K562 (cell line): Measurements from ENCODE around the gene ZNF581. TPM values are rescaled to one million over a fixed set of nuclear protein-coding genes. Genes with fewer than 3 reads are reported as not detected.

Experiments
- BCL6 ChIP-seq: fragments of 250-450 bp; sonication (Bioruptor Pico); IDR thresholded peaks from 2 replicates; pipeline ENCODE4 v1.4.0; 2020
- CEBPB ChIP-seq: fragments of 450-650 bp; IDR thresholded peaks from 2 replicates; pipeline ENCODE4 v1.6.1; 2016; ENCODE audit warnings: missing genetic modification characterization, missing compliant biosample characterization
- ELF1 ChIP-seq: fragments of 200-800 bp; sonication (Bioruptor generic); IDR thresholded peaks from 2 replicates; pipeline ENCODE4 v1.6.1; 2016; ENCODE audit warnings: missing genetic modification characterization, missing compliant biosample characterization
- ETV6 ChIP-seq, 3 experiments: fragments of 150-350 bp in 1 of 3; sonication (generic) in 1 of 3; formaldehyde crosslinking in 1 of 3; IDR thresholded peaks; 2 replicates each; pipeline versions ENCODE4 v1.6.1 to v1.8.0; 2014 to 2022; ENCODE audit warnings: borderline replicate concordance in 2 of 3, low read depth in 2 of 3, antibody characterized with exemption in 1 of 3, low read length in 1 of 3, mild to moderate bottlenecking in 1 of 3, missing genetic modification reagents in 1 of 3
- EZH2 ChIP-seq: IDR thresholded peaks from 2 replicates; pipeline ENCODE4 v1.6.1; 2012; ENCODE audit warnings: low read depth, mild to moderate bottlenecking, inconsistent platforms, low read length, borderline replicate concordance
- GABPA ChIP-seq: fragments of 200-800 bp; sonication (Bioruptor generic); conservative IDR thresholded peaks from 2 replicates; pipeline ENCODE4 v1.6.1; 2016; ENCODE audit warnings: low read depth, missing genetic modification characterization, missing compliant biosample characterization
- GTF2A2 ChIP-seq: IDR thresholded peaks from 2 replicates; pipeline ENCODE4 v1.6.1; 2016; ENCODE audit warnings: mild to moderate bottlenecking, missing genetic modification characterization, missing compliant biosample characterization
- HDAC1 ChIP-seq, 2 experiments: fragments of 450-650 bp; IDR thresholded peaks; 2 replicates each; pipeline ENCODE4 v1.6.1; 2016 to 2017; ENCODE audit warnings: inconsistent platforms in 1 of 2, mild to moderate bottlenecking in 1 of 2, moderate library complexity in 1 of 2
- HDAC2 ChIP-seq: fragments of 450-650 bp; IDR thresholded peaks from 2 replicates; pipeline ENCODE4 v1.6.1; 2016; ENCODE audit warnings: mild to moderate bottlenecking
- KLF10 ChIP-seq: fragments of 250-450 bp; sonication (Bioruptor Pico); IDR thresholded peaks from 2 replicates; pipeline ENCODE4 v1.6.1; 2021; ENCODE audit warnings: matching md5 sums
- MCM2 ChIP-seq: fragments of 450-650 bp; IDR thresholded peaks from 2 replicates; pipeline ENCODE4 v1.6.1; 2017; ENCODE audit warnings: low read depth, mild to moderate bottlenecking
- MIER1 ChIP-seq: fragments of 450-650 bp; IDR thresholded peaks from 2 replicates; pipeline ENCODE4 v1.6.1; 2016; ENCODE audit warnings: antibody characterized with exemption, mild to moderate bottlenecking, low read depth
- NCOA1 ChIP-seq: fragments of 450-650 bp; IDR thresholded peaks from 2 replicates; pipeline ENCODE4 v1.6.1; 2016; ENCODE audit warnings: low read depth
- NR3C1 ChIP-seq: sonication (generic); formaldehyde crosslinking; IDR thresholded peaks from 2 replicates; pipeline ENCODE4 v1.8.1; 2022; ENCODE audit warnings: missing genetic modification reagents
- PHB2 ChIP-seq: fragments of 450-650 bp; IDR thresholded peaks from 2 replicates; pipeline ENCODE4 v1.6.1; 2017; ENCODE audit warnings: low read depth
- POLR2AphosphoS5 ChIP-seq: IDR thresholded peaks from 2 replicates; pipeline ENCODE4 v1.6.1; 2011; ENCODE audit warnings: mild to moderate bottlenecking, low read depth, low read length, moderate library complexity; ENCODE audit not compliant: control insufficient read depth, insufficient read depth
- PTTG1 ChIP-seq: fragments of 450-650 bp; IDR thresholded peaks from 2 replicates; pipeline ENCODE4 v1.6.1; 2016; ENCODE audit warnings: low read depth, mild to moderate bottlenecking, missing genetic modification characterization, missing compliant biosample characterization
- SIRT6 ChIP-seq: IDR thresholded peaks from one replicate; pipeline ENCODE4 v1.6.1; 2012; ENCODE audit warnings: low read depth, mild to moderate bottlenecking, control low read depth, inconsistent platforms, low read length, moderate library complexity
- SP1 ChIP-seq: sonication (generic); formaldehyde crosslinking; IDR thresholded peaks from 2 replicates; pipeline ENCODE4 v1.8.1; 2022; ENCODE audit warnings: mild to moderate bottlenecking, missing genetic modification reagents
- STAT5A ChIP-seq: IDR thresholded peaks from 2 replicates; pipeline ENCODE4 v1.6.1; 2012; ENCODE audit warnings: low read length, inconsistent platforms, borderline replicate concordance
- ZNF12 ChIP-seq: sonication (generic); formaldehyde crosslinking; IDR thresholded peaks from 2 replicates; pipeline ENCODE4 v1.4.0; 2020; ENCODE audit warnings: mild to moderate bottlenecking, missing genetic modification reagents
- ZNF217 ChIP-seq: sonication (generic); formaldehyde crosslinking; IDR thresholded peaks from 2 replicates; pipeline ENCODE4 v1.8.0; 2022; ENCODE audit warnings: mild to moderate bottlenecking, missing genetic modification reagents
- ZNF830 ChIP-seq: fragments of 250-450 bp; sonication (Bioruptor Pico); IDR thresholded peaks from 2 replicates; pipeline ENCODE4 v1.5.0; 2021; ENCODE audit warnings: mild to moderate bottlenecking
- polyA plus RNA-seq, 8 experiments: library from polyadenylated mRNA; depleted of rRNA in 4 of 8; stranded (reverse) in 5 of 8; unstranded in 3 of 8; fragments of >200 nt; fragmentation: Nextera tagmentation in 2 of 8; fragmentation: Illumina TruSeq in 1 of 8; extraction: Ambion mirVana in 2 of 8; extraction: Trizol in 1 of 8; gene quantifications; 2 replicates each; pipeline versions ENCODE4 v1.2.1 to v1.2.3, GENCODE V29; 2011 to 2014; ENCODE audit warnings: inconsistent platforms in 1 of 8, missing spikeins in 1 of 8
- total RNA-seq, 7 experiments: library from RNA; depleted of rRNA in 6 of 7; stranded (reverse); fragments of >200 nt in 6 of 7; fragmentation: Illumina TruSeq in 2 of 7; extraction: Trizol in 2 of 7; gene quantifications; 2 replicates each; pipeline versions ENCODE4 v1.2.1 to v1.2.3, GENCODE V29; 2011 to 2021; ENCODE audit warnings: low replicate concordance in 1 of 7
- TF ChIP-seq, protein P1 (sequence below): sonication (generic); formaldehyde crosslinking; IDR thresholded peaks from 2 replicates; pipeline ENCODE4 v1.9.0; 2022; ENCODE audit warnings: mild to moderate bottlenecking, missing genetic modification reagents
- TF ChIP-seq, protein P2 (sequence below): fragments of 450-650 bp; formaldehyde crosslinking; conservative IDR thresholded peaks from 2 replicates; pipeline ENCODE4 v1.4.0; 2022; ENCODE audit warnings: mild to moderate bottlenecking, missing genetic modification characterization

The ZNF581 gene
- total and polyA plus RNA-seq, 9 of the 15 experiments (the other 6 are each of a cell fraction or from before 2014, with no cell fraction given) = 2.4 to 39.4 (median 15.4) TPM

DNA sequence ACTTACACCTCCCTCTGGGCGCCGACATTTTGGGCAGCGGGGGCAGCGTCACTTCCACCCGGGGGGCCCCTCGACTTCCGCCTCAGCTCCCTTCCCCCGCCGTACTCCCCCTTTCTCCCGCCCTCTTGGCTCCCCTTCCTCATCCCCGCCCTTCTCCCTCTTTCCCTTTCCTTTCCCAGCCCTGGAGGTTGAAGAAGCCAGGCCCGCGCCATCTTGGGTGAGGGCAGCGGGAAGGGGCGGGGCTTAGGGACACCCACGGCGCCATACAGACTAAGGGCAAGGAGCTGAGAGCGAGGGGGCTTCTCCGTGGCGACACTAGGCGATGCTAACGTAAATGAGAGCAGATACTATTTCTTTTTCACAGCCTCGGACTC lies 44.0 kb upstream of the ZNF581 start, which contains the start of gene FIZ1 (continued):
- TF ChIP-seq ETV6 (IDR thresholded peaks at IDR 0.05; ENCODE audit: borderline replicate concordance in 1 of 2, low read depth in 2 of 2, low read length in 1 of 2) (peak; percentile 70 to 77; a peak in 1 of 4 replicates), ETV6 (CRISPR knock-in tag; IDR thresholded peaks at IDR 0.05; ENCODE audit: borderline replicate concordance) (no peak), HDAC2 (no peak), POLR2AphosphoS5 (peak; percentile 30; the same call in 1 of the 2 replicates), BCL6 (CRISPR knock-in tag) (no peak), ZNF830 (CRISPR knock-in tag) (no peak), PTTG1 (tag) (no peak), PHB2 (no peak), GABPA (tag) (peak; percentile 99), SP1 (CRISPR knock-in tag) (peak; percentile 98), GTF2A2 (tag) (no peak), CEBPB (tag) (no peak), EZH2 (no peak), STAT5A (no peak), MIER1 (no peak), NR3C1 (CRISPR knock-in tag) (no peak), KLF10 (no peak), HDAC1 (IDR thresholded peaks at IDR 0.05) (0 out of 4 replicates have a peak, but pooled peaks of 1 of the 2 experiments have one; percentile 12), ELF1 (tag) (peak; percentile 90), NCOA1 (peak; percentile 30), ZNF12 (CRISPR knock-in tag) (no peak), ZNF217 (CRISPR knock-in tag) (no peak), SIRT6 (no peak), MCM2 (no peak)
- TF ChIP-seq, protein P1, sequence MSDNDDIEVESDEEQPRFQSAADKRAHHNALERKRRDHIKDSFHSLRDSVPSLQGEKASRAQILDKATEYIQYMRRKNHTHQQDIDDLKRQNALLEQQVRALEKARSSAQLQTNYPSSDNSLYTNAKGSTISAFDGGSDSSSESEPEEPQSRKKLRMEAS (CRISPR knock-in tag) = peak; percentile 64; the same call in 1 of the 2 replicates
- TF ChIP-seq, protein P2, sequence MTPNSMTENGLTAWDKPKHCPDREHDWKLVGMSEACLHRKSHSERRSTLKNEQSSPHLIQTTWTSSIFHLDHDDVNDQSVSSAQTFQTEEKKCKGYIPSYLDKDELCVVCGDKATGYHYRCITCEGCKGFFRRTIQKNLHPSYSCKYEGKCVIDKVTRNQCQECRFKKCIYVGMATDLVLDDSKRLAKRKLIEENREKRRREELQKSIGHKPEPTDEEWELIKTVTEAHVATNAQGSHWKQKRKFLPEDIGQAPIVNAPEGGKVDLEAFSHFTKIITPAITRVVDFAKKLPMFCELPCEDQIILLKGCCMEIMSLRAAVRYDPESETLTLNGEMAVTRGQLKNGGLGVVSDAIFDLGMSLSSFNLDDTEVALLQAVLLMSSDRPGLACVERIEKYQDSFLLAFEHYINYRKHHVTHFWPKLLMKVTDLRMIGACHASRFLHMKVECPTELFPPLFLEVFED = no peak
